Osteoblast (primary cell): ENCODE results near the gene HGFAC. TPM values are rescaled to one million over a fixed set of nuclear protein-coding genes. Genes with fewer than 3 reads are reported as not detected.
A peak's percentile ranks its signal among the peaks of the same experiment; 100 is the strongest.

ENCODE experiments used
- DNase-seq: peaks from one replicate; pipeline ENCODE4 v3.0.0; 2011; ENCODE audit warnings: low spot score, mixed read lengths; ENCODE audit not compliant: insufficient read length; ENCODE audit errors: missing footprints
- H2AFZ ChIP-seq: 2 replicates; pipeline ENCODE4 v1.6.0; 2011; ENCODE audit warnings: mild to moderate bottlenecking, low read length
- H3K27ac ChIP-seq: 2 replicates; pipeline ENCODE4 v1.5.1; 2011; ENCODE audit warnings: mild to moderate bottlenecking, low read depth, low read length, moderate library complexity
- H3K27me3 ChIP-seq: 2 replicates; pipeline ENCODE4 v1.6.0; 2012; ENCODE audit warnings: mild to moderate bottlenecking, control low read depth, inconsistent platforms, low read length, moderate library complexity; ENCODE audit not compliant: insufficient read depth
- H3K36me3 ChIP-seq: 2 replicates; pipeline ENCODE4 v1.5.1; 2011; ENCODE audit warnings: mild to moderate bottlenecking, low read length, control low read depth, moderate library complexity; ENCODE audit not compliant: insufficient read depth
- H3K4me1 ChIP-seq: 2 replicates; pipeline ENCODE4 v1.5.1; 2011; ENCODE audit warnings: mild to moderate bottlenecking, low read length, control low read depth, moderate library complexity; ENCODE audit not compliant: insufficient read depth
- H3K4me2 ChIP-seq: 2 replicates; pipeline ENCODE4 v1.6.0; 2011; ENCODE audit warnings: mild to moderate bottlenecking, low read length; ENCODE audit not compliant: insufficient read depth
- H3K4me3 ChIP-seq: fragments of 200-600 bp; sonication (generic); 3 replicates; pipeline ENCODE4 v1.5.1; 2012; ENCODE audit warnings: mild to moderate bottlenecking, low read length, inconsistent platforms; ENCODE audit not compliant: insufficient read depth
- H3K79me2 ChIP-seq: 2 replicates; pipeline ENCODE4 v1.6.0; 2012; ENCODE audit warnings: mild to moderate bottlenecking, low read length, control low read depth, inconsistent platforms; ENCODE audit not compliant: insufficient read depth
- H3K9me3 ChIP-seq: 2 replicates; pipeline ENCODE4 v1.5.1; 2011; ENCODE audit warnings: low read depth, low read length, control low read depth
- H4K20me1 ChIP-seq: 2 replicates; pipeline ENCODE4 v1.6.0; 2012; ENCODE audit warnings: mild to moderate bottlenecking, low read length, control low read depth; ENCODE audit not compliant: insufficient read depth
- CTCF ChIP-seq: IDR thresholded peaks from 2 replicates; pipeline ENCODE4 v1.5.1; 2011; ENCODE audit warnings: mild to moderate bottlenecking, low read depth, low read length, moderate library complexity; ENCODE audit errors: extremely low read depth
- total RNA-seq: library from RNA; depleted of rRNA; stranded (reverse); fragments of >200 nt; gene quantifications from 2 replicates; pipeline ENCODE4 v1.2.3, GENCODE V29; 2012

HGFAC gene
- total RNA-seq, 1 donor, result not detected

DNA sequence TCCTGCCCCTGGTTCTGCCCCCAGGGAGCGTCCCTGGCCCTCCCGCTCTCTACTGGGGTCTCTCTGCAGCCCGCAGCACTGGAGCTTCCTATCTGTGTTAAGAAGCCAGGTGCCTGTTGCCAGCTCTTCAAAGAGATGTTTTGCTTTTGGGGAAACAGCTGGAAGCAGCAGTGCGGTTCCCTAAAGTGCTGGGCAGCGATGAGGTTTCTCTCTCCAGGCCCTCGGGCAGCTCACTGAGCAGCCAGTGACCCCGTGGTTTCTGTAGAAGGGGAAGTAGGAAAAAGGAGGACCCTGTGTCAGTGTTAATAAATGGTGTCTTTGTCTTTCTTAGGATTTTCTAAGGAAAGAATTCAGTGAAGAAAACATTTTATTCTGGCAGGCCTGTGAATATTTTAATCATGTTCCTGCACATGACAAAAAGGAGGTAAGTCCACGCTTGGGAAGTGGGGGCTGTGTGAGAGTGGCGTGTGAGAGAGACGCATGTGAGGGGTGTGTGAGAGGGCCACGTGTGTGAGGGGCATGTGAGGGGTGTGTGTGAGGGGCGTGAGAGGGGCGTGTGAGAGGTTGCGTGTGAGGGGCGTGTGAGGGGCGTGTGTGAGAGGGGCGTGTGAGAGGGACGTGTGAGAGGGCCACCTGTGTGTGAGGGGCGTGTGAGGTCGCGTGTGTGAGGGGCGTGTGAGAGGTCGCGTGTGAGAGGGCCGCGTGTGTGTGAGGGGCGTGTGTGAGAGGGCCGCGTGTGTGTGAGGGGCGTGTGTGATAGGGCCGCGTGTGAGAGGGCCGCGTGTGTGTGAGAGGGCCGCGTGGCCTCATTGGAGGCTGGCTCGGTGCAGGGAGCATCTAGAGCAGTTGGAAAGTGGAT is 27.1 kb upstream of the HGFAC start:
- Histone ChIP-seq H3K27ac (no peak overlapping the region), H3K4me3 (no peak overlapping the region), H3K4me1 (no peaks in the 10 kb centered on the region), H3K27me3 (no peaks in the 10 kb centered on the region), H3K9me3 (no peaks in the 10 kb centered on the region), H3K4me2 (no peak overlapping the region), H3K79me2 (no peaks in the 10 kb centered on the region), H3K36me3 (no peaks in the 10 kb centered on the region), H4K20me1 (peaks cover 11% of the 10 kb centered on the region), H2AFZ (no peak overlapping the region)
- DNase-seq, result peak; percentile 86
- no peak for TF ChIP-seq CTCF

DNA sequence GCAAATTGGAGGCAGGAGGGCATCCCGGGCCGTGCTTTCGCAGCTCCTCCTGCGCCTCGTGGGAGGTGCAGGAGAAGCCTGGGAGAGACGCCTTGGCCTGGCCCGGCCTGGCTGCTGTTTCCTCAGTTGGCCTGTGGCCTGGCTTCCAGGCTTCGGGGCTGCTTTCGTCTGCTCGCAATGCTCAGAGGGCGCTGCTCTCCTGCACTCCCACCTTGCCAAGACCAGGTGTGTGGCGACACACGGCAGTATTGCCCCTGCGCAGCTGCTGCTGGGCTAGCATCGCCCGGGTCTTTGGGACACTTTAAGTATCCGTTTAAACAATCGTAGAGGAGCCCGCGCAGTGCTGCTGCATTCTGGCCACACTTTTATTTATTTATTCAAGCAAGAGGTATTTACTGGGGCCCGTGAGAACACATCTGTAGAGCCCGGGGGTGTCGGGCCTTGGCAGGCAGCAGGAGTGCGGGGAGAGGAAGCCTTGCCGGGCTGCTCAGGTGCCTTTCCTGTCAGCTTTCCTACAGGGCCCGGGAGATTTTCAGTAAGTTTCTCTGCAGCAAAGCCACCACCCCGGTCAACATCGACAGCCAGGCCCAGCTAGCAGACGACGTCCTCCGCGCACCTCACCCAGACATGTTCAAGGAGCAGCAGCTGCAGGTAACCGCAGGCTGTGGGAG is 26.2 kb upstream of the HGFAC start:
- Histone ChIP-seq H3K27ac (no peak overlapping the region), H2AFZ (no peak overlapping the region), H3K9me3 (no peaks in the 10 kb centered on the region), H3K79me2 (no peaks in the 10 kb centered on the region), H3K4me2 (no peak overlapping the region), H3K27me3 (no peaks in the 10 kb centered on the region), H3K4me1 (no peaks in the 10 kb centered on the region), H3K36me3 (no peaks in the 10 kb centered on the region), H3K4me3 (no peak overlapping the region), H4K20me1 (peaks cover 10% of the 10 kb centered on the region)
- TF ChIP-seq CTCF, result no peak
- peak; percentile 78 for DNase-seq

GRCh38 chr4:3416270-3416669 is 25.5 kb upstream of the HGFAC start:
- no peak overlapping the region for H3K4me3 ChIP-seq
- no peaks in the 10 kb centered on the region for H3K36me3 ChIP-seq
- DNase-seq, result peak; percentile 86
- H3K9me3 ChIP-seq, result no peaks in the 10 kb centered on the region
- TF ChIP-seq CTCF, result no peak
- H3K4me2 ChIP-seq, result no peak overlapping the region
- no peaks in the 10 kb centered on the region for H3K27me3 ChIP-seq
- no peak overlapping the region for H3K27ac ChIP-seq
- H2AFZ ChIP-seq, result no peak overlapping the region
- no peaks in the 10 kb centered on the region for H3K4me1 ChIP-seq
- peaks cover 10% of the 10 kb centered on the region for H4K20me1 ChIP-seq
- no peaks in the 10 kb centered on the region for H3K79me2 ChIP-seq

DNA sequence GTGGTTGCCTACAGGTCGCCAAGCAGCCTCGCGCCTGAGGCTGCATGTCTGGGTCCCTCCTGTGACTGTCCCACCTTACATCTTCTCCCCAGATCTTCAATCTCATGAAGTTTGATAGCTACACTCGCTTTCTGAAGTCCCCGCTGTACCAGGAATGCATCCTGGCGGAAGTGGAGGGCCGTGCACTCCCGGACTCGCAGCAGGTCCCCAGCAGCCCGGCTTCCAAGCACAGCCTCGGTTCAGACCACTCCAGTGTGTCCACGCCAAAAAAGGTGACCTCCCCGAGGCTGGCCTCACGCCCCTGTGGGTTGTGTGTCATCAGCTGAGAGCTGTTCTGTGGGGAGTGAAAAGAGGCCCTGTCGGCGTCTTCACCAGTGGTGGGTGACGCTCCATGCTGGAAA is 24.9 kb upstream of the HGFAC start:
- DNase-seq, result peak; percentile 71
- Histone ChIP-seq H3K36me3 (no peaks in the 10 kb centered on the region), H2AFZ (no peak overlapping the region), H3K4me3 (no peak overlapping the region), H3K27me3 (no peaks in the 10 kb centered on the region), H3K79me2 (no peaks in the 10 kb centered on the region), H3K4me1 (no peaks in the 10 kb centered on the region), H3K27ac (no peak overlapping the region), H3K4me2 (no peak overlapping the region), H3K9me3 (no peaks in the 10 kb centered on the region), H4K20me1 (peaks cover 7% of the 10 kb centered on the region)
- no peak for TF ChIP-seq CTCF
